Prostate gland (tissue), 2 donors: ENCODE data around the gene PKHD1.

ENCODE experiments used
- CTCF ChIP-seq, 4 experiments: fragments of 200-600 bp in 2 of 4; fragments of 450-650 bp in 2 of 4; sonication (generic) in 2 of 4; IDR thresholded peaks; 1 replicate in 3 of 4; 2 replicates in 1 of 4; pipeline ENCODE4 v1.5.1; 2016 to 2019; ENCODE audit warnings: antibody characterized with exemption in 4 of 4, mild to moderate bottlenecking in 2 of 4, moderate library complexity in 2 of 4
- POLR2A ChIP-seq: fragments of 450-650 bp; IDR thresholded peaks from one replicate; pipeline ENCODE4 v1.6.1; 2016; ENCODE audit warnings: antibody characterized with exemption, mild to moderate bottlenecking
- POLR2AphosphoS5 ChIP-seq: sonication (generic); formaldehyde crosslinking; IDR thresholded peaks from one replicate; pipeline ENCODE4 v1.6.1; 2017; ENCODE audit warnings: antibody characterized with exemption

- TF ChIP-seq CTCF (IDR thresholded peaks at IDR 0.05) (no peak), POLR2A (no peak), POLR2AphosphoS5 (no peak)
Observed at GRCh38 chr6:52081237-52081636, 6.2 kb downstream of the PKHD1 start.
